DND-41 (cell line): ENCODE measurements around the gene LAMC3.

ENCODE experiments used
- CTCF ChIP-seq: IDR thresholded peaks from 2 replicates; pipeline ENCODE4 v1.5.1; 2012; ENCODE audit warnings: borderline replicate concordance, low read length, moderate library complexity, mild to moderate bottlenecking; ENCODE audit not compliant: poor library complexity, severe bottlenecking; ENCODE audit errors: extremely low read depth
- EZH2 ChIP-seq: IDR thresholded peaks from 3 replicates; pipeline ENCODE4 v1.6.1; 2012; ENCODE audit warnings: borderline replicate concordance, low read depth, mild to moderate bottlenecking, moderate library complexity, low read length, inconsistent platforms; ENCODE audit not compliant: severe bottlenecking

GRCh38 chr9:130981002-130981755 lies 27.8 kb upstream of the LAMC3 start:
- TF ChIP-seq CTCF (no peak), EZH2 (no peak)
